COLO668 (cell line): Measurements from ENCODE around the gene WIPF3.
"Not testable (repeated sequence)": the region's sequence is repeated elsewhere in the genome, so short reads cannot be mapped to it uniquely, and the experiment has no call there.

Experiments
- DNase-seq: peaks from one replicate; lab custom pipeline; 2025; ENCODE audit not compliant: unreplicated experiment; lab: John Stamatoyannopoulos, UW

Gene WIPF3

DNA sequence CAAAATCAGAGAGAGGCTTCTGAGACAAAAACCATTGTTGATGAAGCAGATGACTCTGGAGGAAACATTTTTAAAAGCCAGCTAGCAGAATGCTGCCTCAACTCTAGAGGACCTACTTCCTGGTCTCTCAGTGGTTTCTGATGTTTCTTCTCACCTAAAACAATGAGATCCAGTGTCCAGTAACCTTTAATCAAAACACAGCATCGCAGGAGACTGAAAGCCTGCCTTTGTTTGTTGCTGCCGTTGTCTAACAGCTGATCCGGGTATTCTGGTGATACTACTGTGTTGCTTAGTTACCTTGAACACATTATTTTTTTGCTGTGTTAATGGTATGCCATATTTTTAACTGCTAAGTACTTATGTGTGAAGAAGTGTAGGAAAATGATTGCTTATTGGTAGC is 70.9 kb downstream of the WIPF3 start:
- peak; percentile 33 for DNase-seq

DNA sequence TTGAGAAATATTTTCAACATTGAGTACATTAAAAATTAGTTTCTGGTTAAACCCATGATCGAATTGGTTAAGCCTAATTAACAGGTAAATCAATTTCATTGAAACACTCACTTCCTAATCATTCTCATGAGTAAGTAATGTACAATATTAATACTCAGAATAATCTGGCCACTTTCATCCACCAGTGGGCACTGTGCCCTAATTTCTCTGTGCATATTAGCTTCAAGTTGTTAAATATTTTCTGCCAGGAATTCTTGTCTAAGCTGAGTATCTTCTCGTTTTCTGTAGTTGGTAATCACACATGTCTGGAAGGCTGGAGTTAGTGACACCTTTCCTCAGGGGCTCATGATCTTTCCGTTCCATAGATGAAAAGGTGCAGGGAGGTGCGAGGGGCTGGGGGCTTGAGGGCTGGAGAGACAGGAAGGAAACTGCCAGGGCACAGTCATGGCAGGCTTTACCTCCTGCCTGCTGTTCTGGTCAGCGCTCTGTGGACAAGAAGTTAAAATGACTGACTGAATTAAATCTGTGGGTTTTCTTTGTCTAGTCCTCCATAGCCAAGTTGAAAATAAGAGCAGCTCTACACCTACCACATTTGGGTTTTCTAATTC is 71.9 kb downstream of the WIPF3 start:
- peak; percentile 45 for DNase-seq

DNA sequence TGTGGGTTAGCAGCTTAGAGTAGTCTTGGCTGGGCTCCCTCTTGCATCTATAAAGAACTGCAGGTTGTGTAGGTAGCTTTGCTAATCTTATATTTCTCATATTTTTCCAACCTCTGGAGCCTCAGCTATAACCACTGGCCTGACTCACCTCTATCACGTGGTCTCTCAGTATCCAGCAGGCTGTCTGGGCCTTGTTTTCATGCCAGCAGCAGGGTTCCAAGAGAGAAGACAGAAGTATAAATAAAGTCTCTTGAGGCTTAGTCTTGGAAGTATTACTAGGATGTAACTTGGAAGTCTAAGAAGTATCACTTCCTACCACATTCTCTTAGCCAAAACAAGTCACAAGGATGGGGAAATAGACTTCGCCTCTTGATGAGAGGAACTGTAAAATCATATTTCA is 73.3 kb downstream of the WIPF3 start:
- no peak for DNase-seq

DNA sequence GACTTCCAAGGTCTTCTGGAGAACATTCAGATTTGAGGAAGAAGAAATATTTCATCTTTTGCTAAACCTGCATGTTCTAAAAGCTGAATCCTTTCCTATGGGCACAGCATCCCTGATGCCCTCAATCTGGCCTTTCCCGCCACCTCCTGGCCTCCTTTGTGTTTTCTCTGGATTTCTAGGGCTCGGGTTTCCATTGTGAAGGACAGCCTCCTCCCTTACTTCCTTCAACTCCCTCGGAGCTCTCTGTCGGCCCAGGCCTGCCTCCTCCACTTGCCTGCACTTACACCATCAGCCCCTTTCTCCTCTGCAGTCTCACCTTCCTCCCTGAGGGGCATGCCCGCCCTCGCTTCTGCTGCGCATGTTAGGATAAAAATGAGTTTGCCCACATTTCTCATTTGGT is 75.4 kb downstream of the WIPF3 start:
- DNase-seq, result peak; percentile 27

DNA sequence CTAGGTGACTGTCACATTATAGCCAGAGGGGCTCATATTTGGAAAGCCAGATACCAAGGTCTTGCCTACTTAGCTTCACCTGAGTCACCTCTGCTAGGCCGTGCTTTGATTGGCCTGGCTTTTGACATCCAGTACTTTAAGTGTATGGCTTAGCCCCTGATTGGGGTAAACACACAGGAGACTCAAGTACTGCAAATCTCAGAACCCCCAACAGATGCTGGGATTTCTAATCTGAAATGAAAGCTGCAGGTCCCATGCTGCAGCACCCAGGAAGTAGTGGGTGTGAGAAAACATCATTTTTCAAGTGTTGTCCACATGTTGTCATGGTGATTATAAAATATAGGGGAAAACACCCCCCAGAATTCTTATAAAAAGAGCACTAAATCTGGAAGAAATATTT is 76.2 kb downstream of the WIPF3 start:
- no peak for DNase-seq

DNA sequence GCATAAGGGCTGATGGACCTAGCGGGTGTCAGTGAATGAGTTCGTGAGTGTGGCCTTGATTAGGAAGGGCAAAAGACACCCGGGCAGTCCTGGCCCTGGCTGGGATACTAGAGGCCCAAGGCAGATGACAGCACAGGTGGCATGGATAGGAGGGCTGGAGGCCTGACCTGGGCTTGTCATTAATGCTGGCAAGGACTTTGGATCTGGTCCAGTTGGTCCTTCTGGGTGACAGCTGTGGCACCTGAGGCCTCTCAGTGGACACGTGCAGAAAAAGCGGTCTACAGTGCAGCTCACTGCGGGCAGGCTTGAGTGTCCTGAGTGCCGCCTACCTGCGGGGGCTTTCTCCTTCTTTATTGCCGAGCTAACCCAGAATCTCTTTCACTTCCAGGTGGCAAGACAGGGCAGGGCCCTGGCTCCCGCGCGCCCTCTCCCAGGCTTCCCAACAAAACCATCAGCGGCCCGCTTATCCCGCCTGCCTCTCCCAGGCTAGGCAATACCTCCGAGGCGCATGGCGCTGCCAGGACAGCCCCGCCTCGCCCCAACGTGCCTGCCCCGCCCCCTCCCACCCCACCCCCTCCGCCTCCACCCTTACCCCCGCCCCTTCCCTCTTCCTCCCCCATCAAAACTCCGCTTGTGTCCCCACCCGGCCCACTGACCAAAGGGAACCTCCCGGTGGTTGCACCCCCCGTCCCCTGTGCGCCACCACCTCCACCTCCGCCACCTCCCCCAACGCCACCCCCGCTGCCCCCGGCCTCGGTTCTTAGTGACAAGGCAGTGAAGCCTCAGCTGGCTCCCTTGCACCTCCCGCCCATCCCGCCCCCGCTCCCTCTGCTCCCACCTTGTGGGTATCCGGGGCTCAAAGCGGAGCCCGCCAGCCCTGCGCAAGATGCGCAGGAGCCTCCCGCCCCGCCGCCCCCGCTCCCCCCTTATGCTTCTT is 77.4 kb downstream of the WIPF3 start:
- DNase-seq, result peak; percentile 59

DNA sequence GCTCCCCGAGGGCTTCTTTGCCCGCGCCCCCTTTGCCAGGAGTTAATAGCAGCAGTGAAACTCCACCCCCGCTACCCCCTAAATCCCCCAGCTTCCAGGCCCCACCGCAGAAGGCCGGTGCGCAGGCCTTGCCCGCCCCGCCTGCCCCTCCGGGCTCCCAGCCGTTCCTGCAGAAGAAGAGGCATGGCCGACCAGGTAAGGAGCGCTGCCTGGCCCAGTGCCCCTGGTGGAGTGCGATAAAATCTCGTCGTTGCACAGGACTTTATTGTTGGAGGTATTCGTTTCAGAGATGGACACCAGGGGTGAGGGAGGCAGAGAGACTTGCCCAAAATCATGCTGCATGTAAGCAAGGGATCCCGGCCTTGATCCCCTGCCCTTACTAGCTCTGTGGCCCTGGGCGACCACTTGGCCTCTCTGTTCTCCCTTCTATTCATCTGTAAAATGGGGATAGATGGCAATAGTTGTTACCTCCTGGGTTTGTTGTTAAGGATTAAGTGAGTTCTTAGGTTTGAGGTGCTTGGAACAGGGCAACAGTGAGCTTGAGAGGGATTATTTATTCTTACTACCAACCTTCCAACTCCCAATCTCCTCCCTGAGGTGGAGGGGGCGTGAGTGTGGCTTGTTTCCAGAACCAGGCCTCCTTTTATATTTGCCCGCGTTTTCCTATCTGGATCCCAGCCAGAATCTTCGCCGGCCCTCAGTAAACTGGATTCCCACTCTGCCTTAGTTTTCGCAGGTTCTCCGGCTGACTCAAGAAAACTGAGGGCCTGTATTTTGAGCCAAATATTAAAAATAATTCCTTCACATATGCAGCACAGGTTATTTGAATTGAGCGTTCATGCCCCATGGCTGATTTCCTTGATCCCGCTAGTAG is 78.3 kb downstream of the WIPF3 start:
- DNase-seq, result peak; percentile 63

DNA sequence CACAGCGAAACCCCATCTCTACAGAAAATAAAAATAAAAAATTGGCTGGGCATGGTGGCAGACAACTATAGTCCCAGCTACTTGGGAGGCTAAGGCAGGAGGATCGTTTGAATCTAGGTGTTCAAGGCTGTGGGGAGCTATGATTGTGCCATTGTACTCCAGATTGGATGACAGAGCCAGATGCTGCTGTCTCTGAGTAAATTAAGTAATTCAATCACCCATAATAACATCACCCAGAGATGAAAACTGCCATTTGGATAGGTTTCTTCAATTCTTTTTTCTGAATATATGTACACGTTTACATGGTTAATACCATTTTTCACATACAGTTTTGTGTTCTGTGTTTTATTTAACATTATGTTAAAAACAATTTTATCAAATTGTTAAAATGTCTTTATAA is 79.3 kb downstream of the WIPF3 start:
- DNase-seq, result no peak

DNA sequence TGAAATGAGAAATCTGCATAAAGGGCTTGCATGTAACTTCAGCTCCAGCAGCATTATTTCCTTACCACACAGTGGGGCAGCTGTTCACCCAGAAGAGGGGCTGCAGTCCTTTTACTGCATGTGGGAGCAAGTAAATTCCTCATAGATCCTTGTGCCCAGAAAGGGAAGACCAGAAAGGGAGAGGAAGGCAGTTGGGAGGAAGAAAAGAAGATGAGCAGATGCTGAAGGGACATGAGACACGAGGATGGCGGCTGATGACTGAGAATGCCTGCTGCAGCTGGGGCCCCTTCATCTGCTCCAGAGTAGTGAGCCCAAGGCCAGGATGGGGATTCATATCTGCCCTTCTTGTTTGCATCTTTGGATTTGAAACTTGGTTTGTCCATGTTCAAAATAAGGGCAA is 80.5 kb downstream of the WIPF3 start:
- DNase-seq, result no peak

DNA sequence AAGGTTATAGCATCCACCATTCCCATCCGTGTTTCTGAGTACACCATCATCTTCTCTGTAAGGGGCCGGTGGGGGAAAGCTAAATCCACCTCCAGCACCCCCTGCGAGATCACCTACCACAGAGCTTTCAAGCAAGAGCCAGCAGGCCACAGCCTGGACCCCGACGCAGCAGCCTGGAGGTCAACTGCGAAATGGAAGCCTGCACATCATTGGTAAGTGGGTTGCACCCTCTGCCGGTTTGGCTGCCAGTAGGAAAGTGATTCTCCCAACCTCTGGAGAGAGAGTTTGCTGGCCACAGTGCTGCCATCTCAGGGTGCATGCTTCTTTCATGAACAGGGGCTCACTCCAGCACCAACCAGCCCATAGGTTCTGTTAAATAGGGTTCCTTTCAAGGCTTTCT is 81.7 kb downstream of the WIPF3 start:
- no peak for DNase-seq

DNA sequence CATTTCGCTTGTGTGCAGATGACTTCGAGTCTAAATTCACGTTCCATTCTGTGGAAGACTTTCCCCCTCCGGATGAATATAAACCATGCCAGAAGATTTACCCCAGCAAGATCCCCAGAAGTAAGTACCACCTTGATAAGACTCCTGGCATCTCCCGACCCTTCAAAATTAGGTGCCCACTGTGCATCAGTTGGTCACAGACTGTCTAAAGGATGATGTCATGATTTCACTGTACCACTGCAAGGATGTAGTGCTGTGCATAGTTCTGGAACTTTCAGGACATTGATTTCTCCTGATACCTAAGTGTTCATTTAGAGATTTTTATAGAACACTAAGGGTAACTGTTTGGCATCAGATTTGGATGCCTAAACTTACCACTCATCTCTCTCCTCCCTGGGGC is 83.0 kb downstream of the WIPF3 start:
- no peak for DNase-seq

DNA sequence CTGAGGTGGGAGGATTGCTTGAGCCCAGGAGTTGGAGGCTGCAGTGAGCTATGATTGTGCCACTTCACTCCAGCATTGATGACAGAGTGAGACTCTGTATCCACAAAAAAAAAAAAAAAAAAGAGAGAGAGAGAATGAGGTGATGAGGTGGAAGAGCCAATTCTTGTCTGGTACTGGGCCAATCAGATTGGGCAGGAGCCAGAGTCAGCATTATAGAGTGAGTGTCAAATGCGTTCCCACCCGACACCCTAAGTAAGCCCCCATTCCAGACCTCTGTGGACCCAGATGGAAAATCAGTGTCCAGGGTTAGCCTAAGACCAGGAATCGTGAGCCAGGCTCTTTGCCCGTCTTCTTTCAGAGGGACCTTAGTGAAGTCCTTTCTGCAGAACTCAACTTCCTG is 83.9 kb downstream of the WIPF3 start:
- DNase-seq, result no peak

DNA sequence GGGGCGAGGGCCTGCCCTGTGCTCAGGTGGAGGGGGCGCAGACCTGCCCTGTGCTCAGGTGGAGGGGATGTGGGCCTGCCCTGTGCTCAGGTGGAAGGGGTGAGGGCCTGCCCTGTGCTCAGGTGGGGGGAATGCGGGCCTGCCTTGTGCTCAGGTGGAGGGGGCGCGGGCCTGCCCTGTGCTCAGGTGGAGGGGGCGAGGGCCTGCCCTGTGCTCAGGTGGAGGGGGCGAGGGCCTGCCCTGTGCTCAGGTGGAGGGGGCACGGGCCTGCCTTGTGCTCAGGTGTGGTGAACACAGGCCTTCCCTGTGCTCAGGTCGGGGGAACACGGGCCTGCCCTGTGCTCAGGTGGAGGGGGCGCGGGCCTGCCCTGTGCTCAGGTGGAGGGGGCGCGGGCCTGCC is 84.5 kb downstream of the WIPF3 start:
- DNase-seq, result not testable (repeated sequence)

DNA sequence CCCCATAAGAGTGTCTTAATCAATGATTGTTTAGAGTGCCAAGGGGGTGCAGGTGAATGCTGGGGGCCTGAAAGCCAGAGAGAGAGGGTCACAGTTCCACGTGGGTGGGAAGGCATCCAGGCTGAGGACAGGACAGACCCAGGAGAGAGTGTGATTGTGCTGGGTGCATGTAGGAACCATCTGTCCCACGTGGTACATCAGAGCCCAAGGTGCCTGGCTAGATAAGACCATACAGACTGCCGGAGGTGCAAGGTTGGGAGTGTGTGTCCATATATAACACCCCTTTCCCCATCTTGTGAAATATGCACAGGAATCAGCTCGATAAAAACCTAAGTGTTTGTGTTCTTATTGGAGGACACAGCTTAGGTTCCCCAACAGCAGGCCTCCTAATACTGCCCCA is 85.5 kb downstream of the WIPF3 start:
- no peak for DNase-seq

DNA sequence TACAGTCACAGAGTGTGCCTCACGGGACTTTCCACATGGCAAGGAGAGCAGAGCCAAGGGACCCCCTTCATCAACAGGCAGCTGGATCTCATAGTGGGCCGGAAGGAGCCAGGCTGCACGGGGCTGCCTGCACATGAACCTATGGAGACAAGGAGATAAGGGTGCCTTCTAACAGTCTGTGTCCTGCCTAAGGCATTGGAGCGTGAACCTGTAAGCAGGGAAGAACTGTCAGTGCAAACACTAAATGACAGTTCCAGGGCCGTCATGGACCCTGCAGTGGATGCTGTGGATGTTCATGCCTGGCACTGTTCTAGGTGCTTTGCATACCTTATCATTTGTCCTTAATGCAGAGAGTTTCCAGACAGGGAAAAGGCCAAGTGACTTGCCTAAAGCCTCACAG is 85.9 kb downstream of the WIPF3 start:
- DNase-seq, result no peak

DNA sequence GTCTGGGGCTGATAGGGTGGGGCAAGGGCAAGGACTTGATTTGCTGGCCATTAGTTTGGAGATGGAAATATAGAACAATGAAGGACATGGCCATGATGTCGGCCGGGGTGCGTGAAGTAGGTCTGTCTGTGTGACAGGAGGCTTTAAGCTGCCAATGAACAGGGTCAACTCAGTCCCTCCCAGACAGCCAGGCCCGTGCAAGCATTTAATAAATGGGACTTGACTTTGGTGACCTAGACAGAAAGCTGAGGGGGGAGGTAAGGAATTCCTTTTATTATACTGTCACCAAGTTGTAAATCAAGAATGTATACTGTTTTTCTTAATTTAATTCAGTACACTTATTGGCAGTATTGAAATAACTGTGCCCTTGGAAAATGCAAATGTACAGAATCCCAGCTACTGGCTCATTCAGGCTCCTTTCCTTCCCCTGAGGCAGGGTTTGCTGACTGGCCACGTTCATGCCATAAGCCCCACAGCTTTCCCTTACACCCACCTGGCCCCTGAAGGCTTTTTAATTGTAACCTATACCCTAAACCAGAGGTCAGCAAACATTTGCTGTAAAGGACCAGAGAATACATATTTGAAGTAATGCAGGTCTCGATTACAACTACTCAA is 87.2 kb downstream of the WIPF3 start:
- DNase-seq, result no peak

DNA sequence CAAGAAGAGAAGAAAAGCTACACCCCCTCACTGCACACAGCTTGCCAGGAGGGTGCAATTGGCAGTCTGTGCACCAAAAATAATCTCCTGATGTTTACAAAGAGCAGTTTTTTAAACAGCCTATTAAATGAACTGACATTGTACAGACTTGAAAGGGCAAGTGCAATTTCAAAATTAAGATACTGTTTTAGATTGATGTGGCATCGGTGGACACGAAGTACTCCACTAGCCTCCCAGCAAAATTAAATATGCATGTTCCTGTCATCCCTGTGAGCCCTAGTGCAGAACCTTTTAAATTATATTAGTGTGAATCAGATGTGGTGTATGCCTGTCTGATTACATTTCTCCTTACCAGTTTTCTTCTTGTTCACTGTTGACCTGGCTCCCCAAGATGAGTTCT is 87.9 kb downstream of the WIPF3 start:
- DNase-seq, result no peak

DNA sequence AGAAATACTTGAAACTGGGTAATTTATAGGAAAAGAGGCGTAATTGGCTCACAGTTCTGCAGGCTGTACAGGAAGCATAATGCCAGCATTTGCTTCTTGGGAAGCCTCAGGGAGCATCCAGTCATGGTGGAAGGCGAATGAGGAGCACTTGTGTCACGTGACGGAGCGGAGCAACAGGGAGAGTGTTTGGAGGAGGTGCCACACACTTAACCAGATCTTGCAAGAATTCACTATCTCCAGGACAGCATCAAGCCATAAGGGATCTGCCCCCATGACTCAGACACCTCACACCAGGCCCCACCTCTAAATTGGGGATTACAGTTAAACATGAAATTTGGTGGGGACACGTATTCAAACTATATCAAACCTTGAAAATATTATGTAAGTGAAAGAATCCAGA is 89.3 kb downstream of the WIPF3 start:
- DNase-seq, result no peak

DNA sequence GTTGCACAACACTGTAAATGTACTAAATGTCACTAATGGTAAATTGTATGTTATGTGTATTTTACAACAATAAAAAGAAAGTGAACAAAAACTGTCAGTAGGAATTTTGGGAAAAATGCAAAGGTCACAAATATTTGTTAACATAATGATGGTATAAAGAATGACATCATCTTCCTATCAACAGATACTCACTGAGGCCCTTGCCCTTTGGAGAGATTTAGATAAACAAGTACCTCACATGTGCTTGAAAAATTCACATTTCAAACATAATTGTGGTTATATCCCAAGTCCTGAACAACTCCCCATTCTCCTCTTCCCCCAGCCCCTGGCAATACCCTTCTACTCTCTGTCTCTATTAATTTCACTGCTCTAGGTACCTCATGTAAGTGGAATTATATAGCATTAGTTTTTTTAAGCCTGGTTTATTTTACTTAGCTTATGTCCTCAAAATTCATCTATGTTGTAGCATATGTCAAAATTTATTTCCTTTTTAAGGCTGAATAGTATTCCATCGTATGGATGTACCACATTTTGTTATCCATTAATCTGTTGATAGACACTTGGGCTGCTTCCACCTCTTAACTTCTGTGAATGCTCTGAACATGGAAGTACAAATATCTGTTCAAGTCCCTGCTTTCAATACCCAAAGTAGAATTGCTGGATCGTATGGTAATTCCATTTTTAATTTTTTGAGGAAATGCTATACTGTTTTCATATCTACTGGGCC is 90.5 kb downstream of the WIPF3 start:
- no peak for DNase-seq

DNA sequence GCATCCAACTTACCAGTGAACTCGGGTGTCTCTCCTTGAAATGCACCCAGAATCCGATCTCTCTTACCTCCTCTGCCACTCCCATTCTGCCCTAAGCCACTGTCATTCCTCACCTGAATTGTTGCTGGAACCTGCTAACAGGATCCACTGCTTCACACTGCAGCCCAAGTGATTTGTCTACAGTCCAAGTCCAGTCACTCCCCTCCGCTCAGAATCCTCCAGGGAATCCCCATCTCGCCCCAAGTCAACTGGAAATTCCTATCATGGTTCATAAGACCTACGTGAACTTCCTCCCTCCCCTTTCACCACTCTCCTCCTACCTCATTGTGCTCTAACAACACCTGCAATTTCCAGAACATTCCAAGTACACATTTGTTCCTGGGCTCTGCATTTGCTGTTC is 92.0 kb downstream of the WIPF3 start:
- DNase-seq, result no peak

DNA sequence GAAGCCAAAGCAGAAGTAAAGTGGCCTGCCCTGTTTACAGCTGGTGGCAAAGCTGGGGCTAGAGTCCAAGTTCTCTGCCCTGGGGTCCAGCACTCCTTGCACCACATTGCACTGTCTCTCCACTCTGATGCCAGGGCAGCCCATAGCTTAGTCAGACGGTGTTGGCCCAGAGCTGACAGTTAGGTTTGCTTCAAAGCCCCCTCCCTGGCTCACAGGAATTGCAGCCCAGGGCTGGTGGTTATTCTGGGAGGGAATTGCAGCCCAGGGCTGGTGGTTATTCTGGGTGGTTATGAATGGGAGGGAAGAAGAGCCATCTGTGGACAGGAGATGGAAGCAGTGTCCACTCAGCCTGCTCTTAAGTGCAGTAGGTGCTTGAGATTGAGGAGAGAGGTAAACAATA is 94.4 kb downstream of the WIPF3 start:
- no peak for DNase-seq
